Stimulated activated CD4-positive, alpha-beta T cell treated with anti-CD3 and anti-CD28 coated beads, Interleukin-4, amount 100 ng/mL, for 24 hours (primary cell): ENCODE data around the gene SLC37A1.

Experiments
- DNase-seq: peaks from one replicate; pipeline ENCODE4 v3.0.0-alpha.2; 2020

SLC37A1 gene

GRCh38 chr21:42479582-42479981, 34.1 kb upstream of the SLC37A1 start:
- no peak for DNase-seq

GRCh38 chr21:42480736-42481135, 32.9 kb upstream of the SLC37A1 start:
- no peak for DNase-seq

- DNase-seq, result no peak
Observed at GRCh38 chr21:42481169-42481568, 32.5 kb upstream of the SLC37A1 start.

GRCh38 chr21:42484966-42485365, 28.7 kb upstream of the SLC37A1 start:
- no peak for DNase-seq

GRCh38 chr21:42486072-42486471, 27.6 kb upstream of the SLC37A1 start:
- DNase-seq, result no peak

- DNase-seq, result no peak
Observed at GRCh38 chr21:42486531-42486930, 27.1 kb upstream of the SLC37A1 start.

- DNase-seq, result no peak
Observed at GRCh38 chr21:42489006-42489563, 24.6 kb upstream of the SLC37A1 start.

GRCh38 chr21:42489991-42490390, 23.7 kb upstream of the SLC37A1 start:
- no peak for DNase-seq

- DNase-seq, result no peak
Observed at GRCh38 chr21:42490720-42491119, 22.9 kb upstream of the SLC37A1 start.

- no peak for DNase-seq
Observed at GRCh38 chr21:42491328-42491727, 22.3 kb upstream of the SLC37A1 start.

GRCh38 chr21:42492201-42492600, 21.5 kb upstream of the SLC37A1 start:
- no peak for DNase-seq

GRCh38 chr21:42493109-42494060, 20.3 kb upstream of the SLC37A1 start:
- no peak for DNase-seq

GRCh38 chr21:42495027-42495426, 18.6 kb upstream of the SLC37A1 start:
- no peak for DNase-seq

GRCh38 chr21:42495765-42496119, 17.9 kb upstream of the SLC37A1 start:
- DNase-seq, result no peak

- peak; percentile 100 for DNase-seq
Observed at GRCh38 chr21:42496120-42496838, 17.4 kb upstream of the SLC37A1 start, which contains the start of gene RSPH1. TSS of gene RSPH1 (minus strand) at chr21:42496224. CDS start at chr21:42496186, 38 bp downstream.

GRCh38 chr21:42496839-42497202, 16.8 kb upstream of the SLC37A1 start:
- DNase-seq, result no peak

- DNase-seq, result no peak
Observed at GRCh38 chr21:42498012-42498411, 15.6 kb upstream of the SLC37A1 start.

GRCh38 chr21:42499444-42500112, 14.1 kb upstream of the SLC37A1 start:
- no peak for DNase-seq

- DNase-seq, result no peak
Observed at GRCh38 chr21:42500225-42500624, 13.4 kb upstream of the SLC37A1 start.

- no peak for DNase-seq
Observed at GRCh38 chr21:42500736-42501135, 12.9 kb upstream of the SLC37A1 start.

- DNase-seq, result no peak
Observed at GRCh38 chr21:42503711-42504110, 9.9 kb upstream of the SLC37A1 start.

- no peak for DNase-seq
Observed at GRCh38 chr21:42505090-42505726, 8.4 kb upstream of the SLC37A1 start.

GRCh38 chr21:42507418-42507817, 6.2 kb upstream of the SLC37A1 start:
- no peak for DNase-seq
